ENCODE data around the gene RNU1-4. TPM values are rescaled to one million over a fixed set of nuclear protein-coding genes. Genes with fewer than 3 reads are reported as not detected.
A peak's percentile ranks its signal among the peaks of the same experiment; 100 is the strongest.
"Not testable (repeated sequence)": the region's sequence is repeated elsewhere in the genome, so short reads cannot be mapped to it uniquely, and the experiment has no call there.

RNU1-4 gene
- total RNA-seq, 2 experiments from 2014 or later, result 922 to 3,744 TPM

DNA sequence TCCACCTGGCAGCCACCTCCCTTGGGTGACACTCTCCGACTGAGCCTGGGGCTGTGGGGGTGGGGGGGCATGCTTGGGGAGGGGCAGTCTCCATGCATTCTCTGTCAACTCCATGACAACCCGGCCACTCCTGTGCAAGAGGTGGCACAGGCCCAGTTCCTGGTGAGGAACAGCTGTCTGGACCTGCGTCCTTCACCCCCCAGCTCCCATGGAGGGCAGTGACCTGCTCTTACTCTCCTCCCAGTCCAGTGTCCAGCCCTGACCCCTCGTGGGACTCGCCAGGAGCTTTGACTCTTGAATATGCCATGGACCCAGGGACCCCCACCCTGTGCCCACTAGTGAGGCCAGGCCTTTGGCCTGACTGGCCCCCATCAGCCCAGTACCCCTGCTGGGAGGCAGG, 38.0 kb upstream of the RNU1-4 start:
- not testable (repeated sequence) for H3K4me1 Mint-ChIP-seq; H3K36me3 Mint-ChIP-seq; H3K27ac Mint-ChIP-seq; DNase-seq; H3K4me3 Mint-ChIP-seq; ATAC-seq; H3K27me3 Mint-ChIP-seq; H3K9me3 Mint-ChIP-seq (ENCODE audit: low read depth)
- CTCF ChIA-PET, result interaction anchor here (0.7 to 1.8 kb wide), 5 partner anchors 12 to 87 kb away, joined by 3 to 7 read pairs (median 4); no protein-coding TSS in a partner anchor

DNA sequence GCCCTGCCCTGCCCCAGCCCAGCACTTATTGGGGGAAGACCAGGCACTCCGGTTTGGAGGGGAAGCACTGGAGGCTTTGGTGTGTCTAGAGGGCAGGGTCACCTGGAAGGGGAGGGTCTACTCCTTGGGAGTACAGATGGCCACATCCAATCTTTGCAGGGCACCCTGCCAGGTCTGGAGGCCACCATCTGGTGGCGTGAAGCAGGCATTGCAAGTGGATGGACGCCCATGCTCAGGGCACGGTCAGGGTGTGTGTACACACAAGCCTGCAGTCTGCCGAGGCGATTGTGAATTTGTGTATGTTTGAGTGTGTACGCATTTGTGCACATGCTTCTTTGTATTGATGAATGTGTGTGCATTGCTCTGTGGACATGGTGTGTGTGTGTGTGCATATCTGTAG, 37.2 kb upstream of the RNU1-4 start:
- not testable (repeated sequence) for H3K27me3 Mint-ChIP-seq; H3K27ac Mint-ChIP-seq; H3K9me3 Mint-ChIP-seq (ENCODE audit: low read depth); DNase-seq; H3K36me3 Mint-ChIP-seq; H3K4me1 Mint-ChIP-seq; H3K4me3 Mint-ChIP-seq
- ATAC-seq, result peak; percentile 37
- CTCF ChIA-PET, result interaction anchor here (0.7 to 1.8 kb wide), 2 partner anchors 18 to 82 kb away, joined by 4 to 7 read pairs; no protein-coding TSS in a partner anchor

DNA sequence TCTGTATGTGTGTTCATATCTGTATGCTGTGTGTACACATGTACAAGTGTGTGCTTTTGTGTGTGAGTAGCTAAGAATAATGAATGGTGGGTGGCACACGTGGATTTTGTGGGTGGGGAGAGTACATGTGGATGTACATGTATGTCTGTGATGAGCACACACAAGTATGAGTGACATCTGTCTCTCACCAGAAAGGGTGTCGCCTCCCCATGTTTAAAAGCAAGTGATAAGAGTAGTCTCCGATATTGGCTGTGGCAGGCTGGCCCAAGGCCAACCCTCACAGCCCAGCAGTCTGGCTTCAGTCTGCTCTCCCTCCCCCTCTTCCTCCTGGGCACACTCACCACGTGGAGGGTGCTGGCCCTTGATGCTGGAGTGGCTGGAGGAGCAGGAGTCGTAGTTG, 36.7 kb upstream of the RNU1-4 start:
- not testable (repeated sequence) for H3K27ac Mint-ChIP-seq; DNase-seq; H3K27me3 Mint-ChIP-seq; ATAC-seq; H3K4me1 Mint-ChIP-seq; H3K4me3 Mint-ChIP-seq; H3K9me3 Mint-ChIP-seq (ENCODE audit: low read depth); H3K36me3 Mint-ChIP-seq
- CTCF ChIA-PET, result interaction anchor here (1.0 to 1.9 kb wide), 3 partner anchors 10 to 184 kb away, joined by 3 to 7 read pairs (median 4); no protein-coding TSS in a partner anchor

DNA sequence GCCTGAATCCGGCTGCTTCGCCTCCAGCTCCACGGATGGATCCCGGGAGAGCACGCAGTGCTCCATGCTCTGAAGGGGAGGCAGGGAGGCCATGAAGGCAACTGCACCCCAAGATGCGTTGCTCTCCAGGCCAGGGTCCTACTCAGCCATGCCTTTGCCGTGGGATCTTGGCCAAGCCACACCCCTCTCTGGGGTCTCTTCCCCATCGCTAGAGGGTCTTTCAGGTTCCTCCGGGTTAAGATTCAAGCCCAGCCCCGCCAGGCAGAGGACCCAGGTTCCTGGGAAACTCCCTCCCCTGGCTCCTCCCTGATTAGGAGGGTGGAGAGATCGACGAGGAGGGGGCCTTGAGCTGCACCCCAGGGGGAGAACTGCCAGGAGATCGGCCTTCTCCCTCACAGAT, 36.2 kb upstream of the RNU1-4 start:
- H3K27ac Mint-ChIP-seq; ATAC-seq; H3K36me3 Mint-ChIP-seq; DNase-seq; H3K9me3 Mint-ChIP-seq (ENCODE audit: low read depth); H3K4me3 Mint-ChIP-seq; H3K4me1 Mint-ChIP-seq; H3K27me3 Mint-ChIP-seq: not testable (repeated sequence)
- CTCF ChIA-PET, result interaction anchor here (1.0 to 1.9 kb wide), 3 partner anchors 10 to 183 kb away, joined by 3 to 7 read pairs (median 4); no protein-coding TSS in a partner anchor

DNA sequence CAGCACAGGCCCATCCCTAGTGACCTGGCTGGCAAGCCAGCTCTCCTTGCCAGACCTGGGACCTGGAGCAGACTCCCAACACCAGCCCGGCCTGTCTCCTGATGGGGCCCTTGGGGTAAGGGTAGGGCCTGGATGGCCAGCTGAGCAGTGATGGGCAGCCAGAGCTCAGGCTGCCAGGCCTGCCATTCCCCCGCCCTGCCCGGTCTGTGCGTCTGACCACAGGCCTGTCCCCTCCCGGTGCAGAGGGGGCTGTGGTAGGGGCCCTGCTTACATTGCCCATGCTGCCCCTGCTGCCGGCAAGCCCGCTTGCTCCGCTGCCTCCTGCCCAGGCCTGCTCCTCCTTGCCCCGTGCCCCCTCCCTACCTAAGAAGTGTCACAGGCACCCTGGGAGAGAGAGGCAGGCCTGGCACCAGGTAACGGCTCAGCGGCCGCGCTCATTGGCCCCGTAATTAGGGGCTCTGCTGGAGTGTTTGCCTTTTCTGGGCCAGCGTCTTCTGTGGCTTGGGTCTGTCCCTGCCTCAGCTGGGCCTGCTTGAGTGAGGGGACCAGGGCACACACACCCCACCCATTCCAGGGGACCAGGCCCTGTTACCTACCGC, 35.7 kb upstream of the RNU1-4 start:
- not testable (repeated sequence) for H3K4me1 Mint-ChIP-seq; H3K27ac Mint-ChIP-seq; H3K4me3 Mint-ChIP-seq; DNase-seq; ATAC-seq; H3K9me3 Mint-ChIP-seq (ENCODE audit: low read depth); H3K36me3 Mint-ChIP-seq; H3K27me3 Mint-ChIP-seq
- CTCF ChIA-PET, result interaction anchor here (0.6 to 2.3 kb wide), 6 partner anchors 11 to 754 kb away, joined by 3 to 7 read pairs (median 4); no protein-coding TSS in a partner anchor

DNA sequence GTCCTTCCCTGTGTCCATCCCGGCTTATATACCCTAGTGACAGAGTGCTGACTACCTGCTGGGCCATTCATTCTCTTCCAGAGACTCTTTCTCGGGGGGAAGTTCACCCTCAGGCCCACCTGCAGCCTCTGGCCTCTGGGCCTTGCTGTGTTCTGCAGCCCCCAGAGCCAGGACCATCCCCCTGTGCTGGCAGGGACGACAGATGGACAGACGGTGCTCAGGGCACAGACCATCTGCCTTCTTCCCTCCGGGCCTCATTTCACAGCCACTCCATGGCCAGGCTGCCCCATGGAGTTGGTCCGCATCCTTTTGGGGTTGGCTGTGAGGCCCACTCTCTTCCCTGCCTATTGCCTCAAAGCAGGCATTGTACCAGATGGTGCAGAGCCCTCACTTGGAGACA, 34.0 kb upstream of the RNU1-4 start:
- ATAC-seq, result not testable (repeated sequence)

DNA sequence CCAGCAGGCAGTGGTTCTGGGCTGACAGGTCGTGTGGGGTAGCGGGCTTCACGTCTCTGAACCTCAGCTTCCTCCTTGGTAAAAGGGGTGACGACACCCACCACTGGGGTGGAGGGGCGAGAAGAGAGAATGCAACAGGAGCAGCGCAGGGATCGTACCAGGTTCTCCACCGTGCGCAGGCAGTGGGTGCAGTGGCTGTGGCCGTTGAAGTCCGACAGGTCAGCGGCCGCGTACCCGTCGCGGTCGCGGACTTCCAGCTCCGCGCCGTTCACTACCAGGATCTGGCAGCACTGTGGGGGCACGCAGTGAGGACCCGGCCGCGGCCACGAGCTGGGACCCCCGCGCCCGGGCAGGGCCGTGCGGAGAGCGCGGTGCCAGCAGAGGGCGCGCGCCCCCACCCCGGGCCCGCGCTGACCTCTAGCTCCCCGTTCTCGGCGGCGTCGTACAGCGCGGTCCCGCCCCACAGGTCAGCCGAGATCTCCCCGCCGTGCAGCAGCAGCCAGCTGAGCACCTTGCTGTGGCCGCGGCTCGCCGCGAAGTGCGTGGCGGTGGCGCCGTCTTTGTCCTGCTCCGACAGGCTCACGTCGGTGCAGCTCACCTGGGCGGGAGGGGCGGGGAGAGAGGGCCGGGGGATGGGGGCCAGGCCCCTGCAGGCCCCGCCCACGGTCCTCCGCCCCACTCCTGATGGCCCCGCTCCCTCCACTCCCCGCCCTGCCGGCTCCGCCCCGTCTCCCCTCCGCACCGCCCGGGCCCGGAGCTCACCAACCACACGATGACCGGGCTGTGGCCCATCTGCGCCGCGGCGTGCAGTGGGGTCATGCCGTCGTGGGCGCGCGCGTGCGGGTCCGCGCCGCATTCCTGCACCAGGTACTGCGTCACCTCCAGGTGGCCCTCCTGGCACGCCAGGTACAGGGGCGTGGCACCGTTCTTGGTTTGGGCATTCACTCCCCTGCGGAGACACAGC, 32.9 kb upstream of the RNU1-4 start:
- not testable (repeated sequence) for H3K4me1 Mint-ChIP-seq; H3K4me3 Mint-ChIP-seq; H3K36me3 Mint-ChIP-seq; H3K9me3 Mint-ChIP-seq (ENCODE audit: low read depth); ATAC-seq; H3K27me3 Mint-ChIP-seq; H3K27ac Mint-ChIP-seq; DNase-seq
- CTCF ChIA-PET, result interaction anchor here (1.0 to 5.3 kb wide), 13 partner anchors 9 to 94 kb away, joined by 3 to 45 read pairs (median 5); partner anchors contain the start of gene NBPF1

More for the DNA sequence above, 34.0 kb upstream of the RNU1-4 start:
- H3K4me3 Mint-ChIP-seq; H3K9me3 Mint-ChIP-seq (ENCODE audit: low read depth); H3K36me3 Mint-ChIP-seq; H3K27ac Mint-ChIP-seq; H3K4me1 Mint-ChIP-seq; DNase-seq; H3K27me3 Mint-ChIP-seq: not testable (repeated sequence)
- CTCF ChIA-PET, result interaction anchor here (1.0 to 5.3 kb wide), 10 partner anchors 8 to 104 kb away, joined by 3 to 45 read pairs (median 4); no protein-coding TSS in a partner anchor

DNA sequence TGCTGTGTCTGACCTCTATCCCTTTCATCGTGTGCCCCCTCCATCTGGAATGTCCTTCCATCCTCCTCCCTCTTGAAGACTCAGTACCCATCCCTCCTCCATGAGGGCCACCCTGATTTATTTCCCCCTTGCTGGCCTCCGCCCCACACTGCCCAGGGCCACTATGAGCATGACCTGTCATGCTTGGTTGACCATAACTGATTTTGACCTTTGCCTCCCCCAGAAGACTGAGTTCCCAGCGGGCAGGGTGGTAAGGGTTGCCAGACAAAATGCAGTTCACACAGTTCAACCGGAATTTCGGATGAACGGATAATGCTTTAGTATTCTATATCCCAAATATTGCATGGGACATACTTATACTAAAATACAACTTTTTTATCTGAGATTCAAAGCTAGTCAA, 31.6 kb upstream of the RNU1-4 start:
- not testable (repeated sequence) for H3K27ac Mint-ChIP-seq; DNase-seq; H3K4me3 Mint-ChIP-seq; H3K36me3 Mint-ChIP-seq; H3K9me3 Mint-ChIP-seq (ENCODE audit: low read depth); ATAC-seq; H3K27me3 Mint-ChIP-seq; H3K4me1 Mint-ChIP-seq
- CTCF ChIA-PET, result interaction anchor here (0.6 to 5.3 kb wide), 17 partner anchors 8 to 463 kb away, joined by 3 to 45 read pairs (median 5); no protein-coding TSS in a partner anchor

DNA sequence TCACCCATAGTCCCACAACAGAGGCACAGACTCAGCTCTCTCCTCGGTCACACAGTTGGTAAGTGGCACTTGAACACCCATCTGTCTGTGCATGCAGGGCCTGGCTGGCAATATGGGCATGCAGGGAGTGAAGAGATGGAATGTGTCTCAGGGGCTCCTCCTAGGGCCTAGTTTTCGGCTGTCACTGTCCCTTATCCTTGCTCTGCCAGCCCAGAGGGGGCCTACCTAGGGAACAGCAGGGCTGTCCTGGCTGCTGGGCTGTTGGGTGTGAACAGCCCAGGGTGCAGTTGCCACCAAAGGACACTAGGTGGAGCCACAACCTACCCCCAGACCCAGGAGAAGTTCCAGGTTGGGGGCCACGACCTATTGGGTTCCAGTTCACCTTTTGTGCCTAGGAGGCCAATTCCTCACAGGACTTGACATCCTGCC, 30.6 kb upstream of the RNU1-4 start:
- peak; percentile 78 for ATAC-seq
- H3K27ac Mint-ChIP-seq, H3K4me3 Mint-ChIP-seq: not testable (repeated sequence)

DNA sequence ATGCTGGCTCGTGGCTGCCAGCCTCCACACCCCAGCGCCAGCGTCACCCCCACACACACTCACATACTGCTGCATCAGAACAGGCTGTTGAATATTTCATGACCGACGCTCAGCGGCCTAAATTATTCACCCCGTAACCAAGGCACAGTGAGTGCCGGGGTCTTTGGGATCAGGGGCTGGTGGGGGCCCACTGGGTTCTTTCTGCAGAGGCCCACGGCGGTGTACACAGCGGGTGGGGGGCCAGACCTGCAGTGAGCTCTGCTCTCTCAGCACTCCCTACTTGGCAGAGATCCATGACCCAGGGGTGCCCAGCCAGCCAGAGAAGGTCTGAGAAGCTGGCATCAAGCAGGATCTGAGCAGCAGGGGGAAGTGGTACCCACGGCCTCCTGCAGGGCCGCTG, 29.7 kb upstream of the RNU1-4 start:
- H3K27me3 Mint-ChIP-seq; ATAC-seq; DNase-seq; H3K36me3 Mint-ChIP-seq; H3K9me3 Mint-ChIP-seq (ENCODE audit: low read depth); H3K27ac Mint-ChIP-seq; H3K4me3 Mint-ChIP-seq; H3K4me1 Mint-ChIP-seq: not testable (repeated sequence)
- CTCF ChIA-PET, result interaction anchor here (0.5 to 5.3 kb wide), 7 partner anchors 8 to 204 kb away, joined by 3 to 45 read pairs (median 4); no protein-coding TSS in a partner anchor

More for the DNA sequence above, 30.6 kb upstream of the RNU1-4 start:
- not testable (repeated sequence) for H3K4me1 Mint-ChIP-seq; H3K36me3 Mint-ChIP-seq; DNase-seq; H3K9me3 Mint-ChIP-seq (ENCODE audit: low read depth); H3K27me3 Mint-ChIP-seq
- CTCF ChIA-PET, result interaction anchor here (0.7 to 5.3 kb wide), 15 partner anchors 7 to 194 kb away, joined by 3 to 45 read pairs (median 5); no protein-coding TSS in a partner anchor

DNA sequence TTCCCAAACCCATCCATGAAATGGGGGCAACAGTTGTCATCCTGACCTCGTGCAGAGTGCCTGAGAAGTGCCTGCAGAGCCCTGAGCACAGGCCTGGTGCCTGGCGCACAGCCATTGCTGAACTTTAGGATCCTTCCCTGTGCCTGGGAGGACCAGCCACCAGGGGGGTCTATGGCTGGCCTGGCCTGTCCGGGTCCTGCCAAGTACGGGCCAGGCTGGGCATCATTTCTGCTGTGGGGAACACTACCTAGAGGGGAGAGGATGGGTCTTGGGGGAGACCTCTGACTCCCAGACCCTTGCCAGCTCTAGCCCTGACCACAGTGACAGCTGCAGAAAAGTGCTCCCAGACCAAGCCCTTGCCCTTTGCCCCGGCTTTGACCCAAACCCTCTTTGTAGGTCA, 28.2 kb upstream of the RNU1-4 start:
- ATAC-seq, CTCF ChIA-PET, DNase-seq: not testable (repeated sequence)

DNA sequence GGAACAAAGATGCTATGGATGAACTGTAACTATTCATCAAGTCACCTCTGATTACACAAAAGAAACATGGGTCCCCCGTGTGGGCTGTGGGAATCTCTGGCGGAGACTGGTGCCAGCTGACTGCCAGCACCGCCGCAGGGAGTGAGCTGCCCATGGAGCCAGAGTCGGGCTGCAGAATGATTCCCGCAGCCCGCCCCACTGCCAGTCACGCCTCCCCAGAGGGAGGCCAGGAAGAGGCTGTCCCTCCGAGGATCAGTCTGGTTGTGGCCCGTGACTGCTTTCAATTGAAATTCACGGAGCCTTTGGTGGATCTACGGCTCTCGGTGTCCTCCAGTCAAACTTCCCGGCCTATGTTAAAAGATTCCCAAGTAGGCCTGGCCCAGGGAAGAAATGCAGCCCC, 27.7 kb upstream of the RNU1-4 start:
- H3K36me3 Mint-ChIP-seq; H3K9me3 Mint-ChIP-seq (ENCODE audit: low read depth); DNase-seq; H3K4me1 Mint-ChIP-seq; H3K4me3 Mint-ChIP-seq; H3K27ac Mint-ChIP-seq; ATAC-seq: not testable (repeated sequence)
- peaks cover 21% of the 10 kb centered on the region for H3K27me3 Mint-ChIP-seq
- CTCF ChIA-PET, result interaction anchor here (0.6 to 1.2 kb wide), 2 partner anchors 14 to 284 kb away, joined by 3 to 4 read pairs; no protein-coding TSS in a partner anchor

More for the DNA sequence above, 28.2 kb upstream of the RNU1-4 start:
- not testable (repeated sequence) for H3K9me3 Mint-ChIP-seq (ENCODE audit: low read depth); H3K4me3 Mint-ChIP-seq; H3K4me1 Mint-ChIP-seq; H3K36me3 Mint-ChIP-seq; H3K27ac Mint-ChIP-seq
- peaks cover 16% of the 10 kb centered on the region for H3K27me3 Mint-ChIP-seq

DNA sequence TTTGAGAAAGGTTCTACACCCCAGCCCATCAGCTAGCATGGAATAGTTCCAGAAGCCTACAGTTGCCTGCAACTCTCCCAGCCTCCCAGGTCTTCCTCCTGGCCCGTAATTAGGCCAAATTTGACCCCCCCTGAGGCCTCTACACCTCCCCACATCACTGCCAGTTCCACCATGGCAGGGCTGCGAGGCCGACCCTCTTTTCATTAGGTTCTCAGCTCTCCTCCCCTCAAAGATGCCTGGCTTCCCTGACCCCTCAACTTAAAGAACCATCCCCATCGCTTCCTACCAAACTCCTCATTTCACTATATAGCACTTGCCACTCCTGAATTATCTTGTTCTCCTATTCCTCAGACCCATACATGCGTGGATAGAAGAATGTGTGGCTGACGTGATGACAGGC, 27.3 kb upstream of the RNU1-4 start:
- CTCF ChIA-PET, result interaction anchor here (0.6 to 1.2 kb wide), 3 partner anchors 13 to 283 kb away, joined by 3 to 4 read pairs (median 3); no protein-coding TSS in a partner anchor
- H3K27ac Mint-ChIP-seq; H3K9me3 Mint-ChIP-seq (ENCODE audit: low read depth); H3K4me3 Mint-ChIP-seq; ATAC-seq; DNase-seq; H3K36me3 Mint-ChIP-seq; H3K4me1 Mint-ChIP-seq: not testable (repeated sequence)
- peaks cover 25% of the 10 kb centered on the region for H3K27me3 Mint-ChIP-seq

All from activated CD8-positive, alpha-beta memory T cell treated with anti-CD3 and anti-CD28 coated beads, Interleukin-2, amount 10 ng/mL, durations not matched to agents 7 days and 5 days (primary cell).